Measurements from ENCODE around the gene MGAT4C. TPM values are rescaled to one million over a fixed set of nuclear protein-coding genes. Genes with fewer than 3 reads are reported as not detected.

MGAT4C gene
- total RNA-seq, 2 donors from 2014 or later, result 0.05 to 0.24 TPM

DNA sequence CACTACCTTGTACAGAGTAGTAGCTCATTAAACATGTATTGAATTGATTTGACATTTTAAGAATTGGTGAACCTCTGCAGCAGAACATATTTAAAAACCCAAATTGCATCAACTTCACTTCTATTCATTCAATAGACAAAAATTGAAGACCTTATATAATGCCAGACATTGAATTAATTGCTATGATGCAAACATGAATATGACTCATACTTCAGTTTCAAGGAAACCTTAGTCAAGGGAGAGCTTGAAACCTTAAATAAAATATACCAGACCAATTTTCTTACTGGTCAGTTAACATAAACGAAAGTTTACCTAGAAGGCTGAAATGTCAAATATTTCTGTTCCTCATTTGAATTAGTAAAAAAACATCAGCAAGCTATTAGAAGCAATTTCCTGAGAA is 5.0 kb upstream of the MGAT4C start:
- no peaks in the 10 kb centered on the region for H3K9me3 ChIP-seq
- TF ChIP-seq, protein P1, sequence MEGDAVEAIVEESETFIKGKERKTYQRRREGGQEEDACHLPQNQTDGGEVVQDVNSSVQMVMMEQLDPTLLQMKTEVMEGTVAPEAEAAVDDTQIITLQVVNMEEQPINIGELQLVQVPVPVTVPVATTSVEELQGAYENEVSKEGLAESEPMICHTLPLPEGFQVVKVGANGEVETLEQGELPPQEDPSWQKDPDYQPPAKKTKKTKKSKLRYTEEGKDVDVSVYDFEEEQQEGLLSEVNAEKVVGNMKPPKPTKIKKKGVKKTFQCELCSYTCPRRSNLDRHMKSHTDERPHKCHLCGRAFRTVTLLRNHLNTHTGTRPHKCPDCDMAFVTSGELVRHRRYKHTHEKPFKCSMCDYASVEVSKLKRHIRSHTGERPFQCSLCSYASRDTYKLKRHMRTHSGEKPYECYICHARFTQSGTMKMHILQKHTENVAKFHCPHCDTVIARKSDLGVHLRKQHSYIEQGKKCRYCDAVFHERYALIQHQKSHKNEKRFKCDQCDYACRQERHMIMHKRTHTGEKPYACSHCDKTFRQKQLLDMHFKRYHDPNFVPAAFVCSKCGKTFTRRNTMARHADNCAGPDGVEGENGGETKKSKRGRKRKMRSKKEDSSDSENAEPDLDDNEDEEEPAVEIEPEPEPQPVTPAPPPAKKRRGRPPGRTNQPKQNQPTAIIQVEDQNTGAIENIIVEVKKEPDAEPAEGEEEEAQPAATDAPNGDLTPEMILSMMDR (IDR thresholded peaks at IDR 0.05), result no peak
- H3K9ac ChIP-seq (ENCODE audit: low read depth in 2 of 2, low read length in 2 of 2), result no peak overlapping the region
- intact Hi-C loops (cut with DNase I), result no loop called here
- no peak overlapping the region for H3K4me3 ChIP-seq
- no peaks in the 10 kb centered on the region for H3K4me1 ChIP-seq
- H3K27ac ChIP-seq, result no peak overlapping the region
- no peaks in the 10 kb centered on the region for H3K36me3 ChIP-seq
- DNase-seq, result no peak
- H3K27me3 ChIP-seq, result no peaks in the 10 kb centered on the region

DNA sequence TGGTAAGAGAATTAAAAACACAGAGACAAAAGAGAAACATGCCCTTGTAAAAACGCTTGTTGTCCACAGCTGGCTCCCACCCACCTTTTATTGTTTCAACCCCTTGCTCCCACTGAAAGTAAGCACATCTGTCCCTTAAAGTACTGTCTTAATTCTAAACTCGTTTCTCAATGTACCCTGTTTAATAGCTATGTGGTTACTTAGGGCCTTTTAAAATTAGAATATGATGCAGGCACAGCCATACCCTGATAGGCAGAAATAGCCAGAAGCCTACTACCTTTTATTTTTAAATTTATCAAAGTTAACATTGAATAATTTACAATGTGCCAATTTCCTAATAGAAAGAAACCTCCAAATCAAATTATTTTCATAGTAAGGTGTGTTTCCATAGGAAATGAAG is 4.0 kb upstream of the MGAT4C start:
- Histone ChIP-seq H3K36me3 (no peaks in the 10 kb centered on the region), H3K4me1 (no peaks in the 10 kb centered on the region), H3K27me3 (no peaks in the 10 kb centered on the region), H3K27ac (no peak overlapping the region), H3K9ac (ENCODE audit: low read depth in 2 of 2, low read length in 2 of 2) (no peak overlapping the region), H3K4me3 (no peak overlapping the region), H3K9me3 (no peaks in the 10 kb centered on the region)
- intact Hi-C loops (cut with DNase I), result no loop called here
- no peak for DNase-seq
- TF ChIP-seq, protein P1 (IDR thresholded peaks at IDR 0.05), result no peak

DNA sequence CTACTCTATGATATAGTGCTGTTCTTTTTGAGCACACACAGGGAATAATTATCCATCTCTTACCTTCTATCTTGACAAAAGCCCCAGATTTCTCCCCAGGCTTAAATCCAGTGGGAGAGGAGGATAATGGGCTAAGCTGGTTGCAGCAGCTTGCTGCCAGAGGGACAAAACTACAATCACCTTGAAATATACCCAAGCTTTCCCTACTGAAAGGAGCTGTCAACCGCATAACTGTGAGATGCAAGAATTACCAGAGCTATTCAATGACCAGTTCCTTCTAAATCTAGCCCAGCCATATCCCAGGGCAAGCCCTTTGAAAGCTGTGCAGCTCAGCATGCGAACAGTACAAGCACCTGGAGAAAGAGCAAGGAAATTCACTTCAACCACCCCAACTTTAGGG is 943 bp upstream of the MGAT4C start:
- DNase-seq, result no peak
- Histone ChIP-seq H3K9ac (ENCODE audit: low read depth in 2 of 2, low read length in 2 of 2) (no peak overlapping the region), H3K4me1 (no peaks in the 10 kb centered on the region), H3K9me3 (no peaks in the 10 kb centered on the region), H3K36me3 (no peaks in the 10 kb centered on the region), H3K27me3 (no peaks in the 10 kb centered on the region), H3K27ac (no peak overlapping the region), H3K4me3 (no peak overlapping the region)
- intact Hi-C loops (cut with DNase I), result no loop called here
- TF ChIP-seq, protein P1 (IDR thresholded peaks at IDR 0.05), result no peak

DNA sequence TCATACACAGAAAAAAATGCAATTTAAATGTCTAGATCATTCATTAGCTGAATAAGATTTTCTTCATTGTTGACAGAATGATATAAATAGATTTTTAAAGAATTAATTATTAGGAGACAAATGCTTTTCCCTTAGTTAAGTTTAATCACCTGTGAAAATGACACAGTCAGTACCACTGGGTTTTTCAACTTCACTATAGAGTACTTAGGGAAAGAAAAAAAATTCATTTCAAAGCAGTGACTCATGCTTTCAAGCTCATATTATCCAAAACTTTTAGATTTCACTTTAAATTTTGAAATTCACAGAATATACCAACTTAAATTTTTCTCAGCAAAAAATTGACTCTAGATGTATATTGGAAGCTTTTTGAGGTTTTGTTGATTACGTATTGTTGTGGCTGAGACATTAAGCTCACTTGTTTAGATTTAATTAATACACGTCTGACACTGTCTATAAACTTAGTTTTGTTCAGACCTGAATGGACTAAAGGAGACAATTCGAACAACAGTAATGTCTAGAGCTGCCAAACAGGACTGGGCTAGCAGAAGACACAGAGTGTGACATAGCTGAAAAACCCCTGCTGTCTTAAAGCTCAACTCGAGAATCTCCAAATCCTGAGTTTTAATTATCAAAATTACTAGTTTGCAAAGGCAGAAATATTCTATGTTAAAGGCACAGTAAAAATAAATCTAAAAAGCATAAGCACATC is 1.6 kb downstream of the MGAT4C start:
- TF ChIP-seq, protein P1 (IDR thresholded peaks at IDR 0.05), result no peak
- Histone ChIP-seq H3K4me3 (no peak overlapping the region), H3K9ac (ENCODE audit: low read depth in 2 of 2, low read length in 2 of 2) (no peak overlapping the region), H3K27ac (no peak overlapping the region), H3K4me1 (no peaks in the 10 kb centered on the region), H3K36me3 (no peaks in the 10 kb centered on the region), H3K9me3 (no peaks in the 10 kb centered on the region), H3K27me3 (no peaks in the 10 kb centered on the region)
- no peak for DNase-seq
- intact Hi-C loops (cut with DNase I), result no loop called here

DNA sequence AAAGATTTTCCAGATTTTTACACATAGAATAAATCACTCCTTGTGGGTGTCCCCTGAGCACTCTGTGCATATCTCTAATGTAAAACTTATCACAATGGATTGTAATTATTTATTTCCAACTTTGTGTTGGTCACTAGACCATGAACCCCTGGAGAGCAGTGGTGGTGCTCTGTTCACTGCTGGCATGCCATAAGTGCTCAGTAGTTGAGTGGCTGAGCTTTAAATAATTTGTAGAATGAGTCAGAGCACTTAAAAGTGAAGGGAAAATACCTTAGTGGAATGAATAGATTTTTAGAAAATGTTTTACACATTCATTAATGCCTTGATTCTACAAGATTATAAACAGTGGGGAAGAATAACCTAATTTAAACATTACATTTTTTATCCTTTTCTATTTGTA is 6.3 kb downstream of the MGAT4C start:
- H3K9ac ChIP-seq (ENCODE audit: low read depth in 2 of 2, low read length in 2 of 2), result no peak overlapping the region
- no peaks in the 10 kb centered on the region for H3K9me3 ChIP-seq
- H3K4me1 ChIP-seq, result no peaks in the 10 kb centered on the region
- TF ChIP-seq, protein P1 (IDR thresholded peaks at IDR 0.05), result no peak
- H3K27me3 ChIP-seq, result no peaks in the 10 kb centered on the region
- H3K27ac ChIP-seq, result no peak overlapping the region
- no peaks in the 10 kb centered on the region for H3K36me3 ChIP-seq
- intact Hi-C loops (cut with DNase I), result no loop called here
- DNase-seq, result no peak
- no peak overlapping the region for H3K4me3 ChIP-seq
